Uterine smooth muscle cell (primary cell): ENCODE results near the gene ADSS1. TPM values are rescaled to one million over a fixed set of nuclear protein-coding genes. Genes with fewer than 3 reads are reported as not detected.

ENCODE experiments used
- total RNA-seq: library from RNA; depleted of rRNA; stranded (reverse); fragments of >200 nt; gene quantifications from 2 replicates; pipeline ENCODE4 v1.2.3, GENCODE V29; 2014

The ADSS1 gene
- 0.66 and 2.6 TPM in 2 replicates for total RNA-seq

GRCh38 chr14:104723651-104724406, at the start of gene ADSS1:
Gene ADSS1, plus strand, starts transcription at chr14:104724229. Its CDS starts 42 bp downstream, at chr14:104724271.

GRCh38 chr14:104689109-104689880, 34.7 kb upstream of the ADSS1 start, which contains the start of gene INF2:
Gene INF2, plus strand, starts transcription at chr14:104689618. Its CDS starts 11,748 bp downstream, at chr14:104701366.

GRCh38 chr14:104752735-104753527, 28.9 kb downstream of the ADSS1 start, which contains the start of gene SIVA1:
Gene SIVA1, plus strand, starts transcription at chr14:104753147. Its CDS starts 55 bp downstream, at chr14:104753202.

GRCh38 chr14:104794993-104795780, 71.2 kb downstream of the ADSS1 start, which contains the start of gene AKT1:
Gene AKT1, minus strand, starts transcription at chr14:104795748. Its CDS starts 3,105 bp downstream, at chr14:104792643.

Other genes with a start within 250 kb of the ADSS1 start
- gene C14orf180, start 144.5 kb upstream of the ADSS1 start, total RNA-seq: not detected in 2 replicates
- gene TMEM179, start 119.5 kb upstream of the ADSS1 start, total RNA-seq: 0.25 and 1.00 TPM in 2 replicates
- gene INF2, start 34.6 kb upstream of the ADSS1 start, total RNA-seq: 39.4 and 46.8 TPM in 2 replicates
- 158 and 284 TPM in 2 replicates for gene SIVA1, start 28.9 kb downstream of the ADSS1 start, total RNA-seq
- 180 and 203 TPM in 2 replicates for gene AKT1, start 71.5 kb downstream of the ADSS1 start, total RNA-seq
- gene ZBTB42, start 76.9 kb downstream of the ADSS1 start, total RNA-seq: 2.7 and 3.1 TPM in 2 replicates
- gene CEP170B, start 141.0 kb downstream of the ADSS1 start, total RNA-seq: 18.6 and 22.0 TPM in 2 replicates
- gene PLD4, start 200.7 kb downstream of the ADSS1 start, total RNA-seq: under 0.01 and 0.22 TPM in 2 replicates